Loucy (cell line): Measurements from ENCODE around the gene NCOR2.

Experiments
- CTCF ChIP-seq: fragments of 200-600 bp; sonication (generic); conservative IDR thresholded peaks from 2 replicates; pipeline ENCODE4 v1.5.1; 2014; ENCODE audit warnings: mild to moderate bottlenecking, antibody characterized with exemption, low read length
- EZH2phosphoT487 ChIP-seq: fragments of 200-600 bp; IDR thresholded peaks from 2 replicates; pipeline ENCODE4 v1.6.1; 2018; ENCODE audit warnings: antibody characterized with exemption, mild to moderate bottlenecking, moderate library complexity, borderline replicate concordance

DNA sequence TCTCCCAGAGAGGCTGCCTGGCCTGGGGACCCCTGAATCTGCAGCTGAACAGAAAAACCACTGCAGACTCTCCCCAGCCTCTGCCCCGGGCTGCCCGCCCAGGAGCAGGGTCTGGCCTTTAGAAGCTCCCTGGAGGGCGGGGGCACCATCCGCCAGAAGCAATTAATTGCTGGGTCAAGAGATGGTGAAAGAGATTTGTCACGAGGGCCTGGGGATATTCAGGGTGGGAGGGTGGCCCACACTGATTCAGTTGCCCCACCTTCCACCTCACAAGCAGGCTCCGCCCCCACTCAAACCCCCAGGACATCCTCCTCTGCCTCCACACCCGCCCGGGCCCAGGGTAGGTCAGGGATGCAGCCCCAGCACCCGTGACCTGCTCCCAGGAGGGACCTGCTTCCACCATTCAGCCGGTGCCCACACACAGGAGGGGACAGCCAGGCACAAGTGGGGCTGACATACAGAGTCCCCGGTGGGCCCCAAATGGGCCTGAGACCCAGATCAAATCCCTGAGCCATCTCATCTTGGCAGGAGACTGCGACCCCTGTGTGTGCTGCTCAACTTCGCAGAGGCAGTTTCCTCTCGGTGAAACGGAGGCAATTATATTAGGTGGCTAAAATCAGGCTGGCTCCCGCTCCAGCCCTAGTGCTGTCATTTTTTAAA, 23.0 kb downstream of the NCOR2 start:
- no peak for TF ChIP-seq CTCF
- TF ChIP-seq EZH2phosphoT487: no peak
